NCI-H2029 (cell line): Measurements from ENCODE around the gene EXOC2.
"Not testable (repeated sequence)": the region's sequence is repeated elsewhere in the genome, so short reads cannot be mapped to it uniquely, and the experiment has no call there.

Experiments
- DNase-seq: peaks from one replicate; lab custom pipeline; 2025; lab: John Stamatoyannopoulos, UW

EXOC2 gene

GRCh38 chr6:680251-680650, 12.7 kb downstream of the EXOC2 start:
- DNase-seq: no peak

- no peak for DNase-seq
Measured at GRCh38 chr6:679282-679681, 13.7 kb downstream of the EXOC2 start.

GRCh38 chr6:678520-678919, 14.4 kb downstream of the EXOC2 start:
- DNase-seq: no peak

- no peak for DNase-seq
Measured at GRCh38 chr6:677919-678318, 15.0 kb downstream of the EXOC2 start.

GRCh38 chr6:674956-675355, 18.0 kb downstream of the EXOC2 start:
- DNase-seq: no peak

- DNase-seq: no peak
Measured at GRCh38 chr6:674406-674805, 18.5 kb downstream of the EXOC2 start.

- no peak for DNase-seq
Measured at GRCh38 chr6:667253-667927, 25.5 kb downstream of the EXOC2 start.

- no peak for DNase-seq
Measured at GRCh38 chr6:665403-666267, 27.3 kb downstream of the EXOC2 start.

- not testable (repeated sequence) for DNase-seq
Measured at GRCh38 chr6:663788-664187, 29.2 kb downstream of the EXOC2 start.

- no peak for DNase-seq
Measured at GRCh38 chr6:659716-660581, 33.0 kb downstream of the EXOC2 start.

GRCh38 chr6:658244-658643, 34.7 kb downstream of the EXOC2 start:
- DNase-seq: no peak

GRCh38 chr6:657743-658142, 35.2 kb downstream of the EXOC2 start:
- no peak for DNase-seq

GRCh38 chr6:656460-657252, 36.3 kb downstream of the EXOC2 start, which contains the start of gene HUS1B:
TSS of gene HUS1B (minus strand) at chr6:657100. CDS start at chr6:656944, 156 bp downstream.
- DNase-seq: no peak

- no peak for DNase-seq
Measured at GRCh38 chr6:654136-654535, 38.8 kb downstream of the EXOC2 start.

GRCh38 chr6:652865-653264, 40.1 kb downstream of the EXOC2 start:
- no peak for DNase-seq

- no peak for DNase-seq
Measured at GRCh38 chr6:650098-650497, 42.8 kb downstream of the EXOC2 start.

GRCh38 chr6:642805-643204, 50.1 kb downstream of the EXOC2 start:
- DNase-seq: no peak

GRCh38 chr6:641225-641985, 51.5 kb downstream of the EXOC2 start:
- DNase-seq: no peak

GRCh38 chr6:636488-636887, 56.5 kb downstream of the EXOC2 start:
- DNase-seq: no peak

- DNase-seq: no peak
Measured at GRCh38 chr6:635233-635632, 57.7 kb downstream of the EXOC2 start.

GRCh38 chr6:633611-634010, 59.3 kb downstream of the EXOC2 start:
- DNase-seq: no peak
